ENCODE data around the gene HELB. TPM values are rescaled to one million over a fixed set of nuclear protein-coding genes. Genes with fewer than 3 reads are reported as not detected.

The HELB gene
- total and polyA plus RNA-seq, 2 of the 4 experiments (the other 2 are of a cell fraction) = 0.72 to 2.9 TPM

GRCh38 chr12:66290716-66291200, 11.5 kb upstream of the HELB start:
- TF ChIP-seq POLR2A (IDR thresholded peaks at IDR 0.05; ENCODE audit: low read depth, low read length) (no peak), FOS (IDR thresholded peaks at IDR 0.05; ENCODE audit: low read depth, low read length) (no peak), ELK1 (IDR thresholded peaks at IDR 0.05; ENCODE audit: borderline replicate concordance, low read depth, low read length) (no peak), SMC3 (IDR thresholded peaks at IDR 0.05; ENCODE audit: low read depth, low read length) (no peak), BHLHE40 (IDR thresholded peaks at IDR 0.05; ENCODE audit: low read depth, low read length) (no peak), RCOR1 (IDR thresholded peaks at IDR 0.05; ENCODE audit: insufficient replicate concordance, low read length) (no peak), CEBPB (IDR thresholded peaks at IDR 0.05; ENCODE audit: low read depth, low read length) (no peak), MXI1 (IDR thresholded peaks at IDR 0.05; ENCODE audit: borderline replicate concordance, low read depth, low read length) (no peak), RAD21 (IDR thresholded peaks at IDR 0.05; ENCODE audit: low read length) (no peak), CHD1 (IDR thresholded peaks at IDR 0.05; ENCODE audit: low read depth, low read length) (no peak), RFX5 (IDR thresholded peaks at IDR 0.05; ENCODE audit: low read depth, low read length) (no peak), NFE2L2 (IDR thresholded peaks at IDR 0.05; ENCODE audit: low read depth, low read length) (no peak), MAZ (IDR thresholded peaks at IDR 0.05; ENCODE audit: borderline replicate concordance, low read depth, low read length) (no peak), CTCF (conservative IDR thresholded peaks at IDR 0.05; ENCODE audit: low read depth, low read length) (no peak), USF2 (IDR thresholded peaks at IDR 0.05; ENCODE audit: low read depth, low read length) (no peak), MAFK (IDR thresholded peaks at IDR 0.05; ENCODE audit: low read depth, low read length) (no peak)
- no peak overlapping the region for H3K4ac ChIP-seq (ENCODE audit: low read depth, low read length)
- DNase-seq = no peak
- intact Hi-C loops (cut with micrococcal nuclease) = no loop called here
- CTCF ChIA-PET = no interaction called here
- no peak overlapping the region for H4K5ac ChIP-seq (ENCODE audit: low read depth, low read length)
- H3K36me3 ChIP-seq (ENCODE audit: control insufficient read depth, insufficient read depth, low read length) = no peaks in the 10 kb centered on the region
- POLR2A ChIA-PET (ENCODE audit: unreplicated experiment) = no interaction called here
- H3K9me3 ChIP-seq (ENCODE audit: control insufficient read depth, insufficient read depth, low read length) = no peaks in the 10 kb centered on the region
- H4K8ac ChIP-seq (ENCODE audit: low read depth in 2 of 2, low read length in 2 of 2) = no peak overlapping the region
- H3K56ac ChIP-seq (ENCODE audit: extremely low read depth, insufficient read depth, low read length) = no peak overlapping the region
- H3K23ac ChIP-seq (ENCODE audit: low read depth, low read length) = no peak overlapping the region
- H4K91ac ChIP-seq (ENCODE audit: insufficient read depth, low read depth, low read length) = no peak overlapping the region
- H3K4me1 ChIP-seq (ENCODE audit: control insufficient read depth, insufficient read depth, low read length) = no peaks in the 10 kb centered on the region
- no peak overlapping the region for H2AK5ac ChIP-seq (ENCODE audit: low read depth, low read length)
- no TSS peak for BruUV-seq (replicated peaks)
- no peaks in the 10 kb centered on the region for H3K79me1 ChIP-seq (ENCODE audit: low read depth in 1 of 2, low read length in 2 of 2)
- H2AK9ac ChIP-seq (replicated peaks; ENCODE audit: low read depth, low read length, poor library complexity) = no peak overlapping the region
- no CpG with 5 or more reads among the region's 2 CpGs for WGBS, 2 experiments (ENCODE audit: extremely low coverage in 2 of 2, insufficient read length in 1 of 2)
- H2BK15ac ChIP-seq (ENCODE audit: low read depth, low read length) = no peak overlapping the region
- H3K9me1 ChIP-seq (ENCODE audit: insufficient read depth, low read length) = no peaks in the 10 kb centered on the region
- no peak overlapping the region for H3K4me3 ChIP-seq (ENCODE audit: insufficient read depth, low read depth, low read length)
- H3K9ac ChIP-seq (ENCODE audit: low read depth, low read length) = no peak overlapping the region
- ATAC-seq (ENCODE audit: low read depth) = no peak
- peaks cover 4% of the 10 kb centered on the region for H3K27me3 ChIP-seq (ENCODE audit: control insufficient read depth, insufficient read depth, low read length)
- no peak overlapping the region for H3K18ac ChIP-seq (ENCODE audit: low read depth, low read length)
- dilution Hi-C loops (cut with HindIII; ENCODE audit: low sequenced_read_pairs, unreplicated experiment) = no loop called here
- H2BK20ac ChIP-seq (ENCODE audit: low read depth, low read length) = no peak overlapping the region
- in situ Hi-C loops (cut with MboI; ENCODE audit: low sequenced_read_pairs) = no loop called here
- H4K20me1 ChIP-seq (ENCODE audit: insufficient read depth, low read length) = no peaks in the 10 kb centered on the region
- H2AFZ ChIP-seq (replicated peaks; ENCODE audit: low read length, poor library complexity) = no peak overlapping the region
- no peak overlapping the region for H3K27ac ChIP-seq (ENCODE audit: insufficient read depth, low read length)
- no peak overlapping the region for H3K14ac ChIP-seq (replicated peaks; ENCODE audit: low read depth, low read length)
- H2BK120ac ChIP-seq (ENCODE audit: low read depth, low read length) = no peak overlapping the region
- no peak overlapping the region for H2BK5ac ChIP-seq (ENCODE audit: low read depth, low read length, poor library complexity, severe bottlenecking)
- no peak overlapping the region for H3K4me2 ChIP-seq (ENCODE audit: low read depth, low read length)
